DMS153 (cell line): ENCODE measurements around the gene FBXW5.

Experiments
- DNase-seq: peaks from one replicate; lab custom pipeline; 2025; lab: John Stamatoyannopoulos, UW

The FBXW5 gene

GRCh38 chr9:136949239-136949816, 4.8 kb upstream of the FBXW5 start:
- DNase-seq = no peak

GRCh38 chr9:136947955-136948510, 3.5 kb upstream of the FBXW5 start:
- DNase-seq = no peak

GRCh38 chr9:136947028-136947891, 2.7 kb upstream of the FBXW5 start:
- DNase-seq = no peak

DNA sequence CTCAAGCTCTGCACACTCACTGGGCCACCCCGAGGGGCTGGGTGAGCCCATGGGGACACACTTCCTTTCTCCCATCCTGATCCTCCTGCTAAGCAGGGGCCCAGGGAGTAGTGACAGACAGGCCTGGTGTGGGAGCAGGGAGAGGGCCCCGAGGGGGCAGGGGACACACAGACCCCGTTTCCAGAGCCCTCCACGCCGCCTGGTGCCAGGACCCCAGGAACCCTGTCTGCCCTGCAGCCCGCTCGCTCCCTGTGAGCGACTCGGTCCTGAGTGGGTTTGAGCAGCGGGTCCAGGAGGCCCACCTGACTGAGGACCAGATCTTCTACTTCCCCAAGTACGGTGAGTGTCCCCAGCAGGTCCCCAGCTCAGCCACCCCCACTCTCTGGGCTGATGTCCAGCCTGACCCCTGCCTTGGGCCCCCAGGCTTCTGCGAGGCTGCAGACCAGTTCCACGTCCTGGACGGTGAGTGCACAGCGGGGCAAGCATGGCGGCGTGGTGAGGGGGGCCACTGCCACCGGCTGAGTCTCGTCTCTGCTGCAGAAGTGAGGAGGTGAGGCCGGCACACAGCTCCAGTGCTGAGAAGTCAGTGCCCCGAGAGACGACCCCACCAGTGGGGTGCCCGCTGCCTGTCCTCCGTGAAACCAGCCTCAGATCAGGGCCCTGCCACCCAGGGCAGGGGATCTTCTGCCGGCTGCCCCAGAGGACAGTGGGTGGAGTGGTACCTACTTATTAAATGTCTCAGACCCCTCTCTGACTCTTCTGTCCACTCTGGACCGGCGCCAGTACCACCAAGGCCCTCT, 1.9 kb upstream of the FBXW5 start:
- no peak for DNase-seq

- DNase-seq = no peak
Measured at GRCh38 chr9:136945333-136946227, 1.0 kb upstream of the FBXW5 start.

- no peak for DNase-seq
Measured at GRCh38 chr9:136944212-136944518, 373 bp downstream of the FBXW5 start.

- DNase-seq = no peak
Measured at GRCh38 chr9:136943291-136944211, 987 bp downstream of the FBXW5 start.

GRCh38 chr9:136942881-136943230, 1.7 kb downstream of the FBXW5 start:
- DNase-seq = no peak

GRCh38 chr9:136942112-136942880, 2.2 kb downstream of the FBXW5 start:
- no peak for DNase-seq

- no peak for DNase-seq
Measured at GRCh38 chr9:136941231-136942111, 3.1 kb downstream of the FBXW5 start.

DNA sequence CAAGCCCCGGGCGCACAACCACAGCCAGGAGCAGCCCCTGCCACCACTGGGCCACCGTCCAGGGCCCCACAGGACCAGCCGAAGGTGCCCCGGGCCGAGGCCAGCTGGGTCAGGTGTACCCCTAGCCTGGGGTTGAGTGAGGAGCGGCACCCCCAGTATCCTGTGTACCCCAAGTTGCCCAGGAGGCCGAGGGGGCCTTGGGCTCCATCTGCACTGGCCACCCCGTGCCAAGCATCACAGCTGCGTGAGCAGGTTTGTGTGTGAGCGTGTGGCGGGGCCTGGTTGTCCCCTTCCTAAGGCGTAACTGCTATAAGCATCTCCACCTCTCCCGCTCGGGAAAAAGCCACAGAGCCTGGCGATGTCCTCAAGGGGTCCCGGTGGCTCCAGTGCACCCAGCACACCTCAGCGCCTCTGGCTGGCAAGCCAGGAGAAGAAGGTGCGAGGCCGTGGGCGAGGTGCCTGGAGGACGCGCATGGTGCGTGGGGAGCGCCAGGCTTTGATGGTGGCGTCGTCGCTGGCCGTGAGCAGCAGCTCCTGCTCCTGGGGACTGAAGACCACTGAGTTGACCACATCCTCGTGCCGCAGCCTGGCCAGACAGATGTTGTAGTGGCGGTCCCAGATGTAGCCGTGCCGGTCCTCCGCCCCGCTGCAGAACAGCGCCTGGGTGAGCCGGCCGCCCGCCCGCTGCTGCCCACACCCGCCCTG, 3.9 kb downstream of the FBXW5 start:
- DNase-seq = no peak

DNA sequence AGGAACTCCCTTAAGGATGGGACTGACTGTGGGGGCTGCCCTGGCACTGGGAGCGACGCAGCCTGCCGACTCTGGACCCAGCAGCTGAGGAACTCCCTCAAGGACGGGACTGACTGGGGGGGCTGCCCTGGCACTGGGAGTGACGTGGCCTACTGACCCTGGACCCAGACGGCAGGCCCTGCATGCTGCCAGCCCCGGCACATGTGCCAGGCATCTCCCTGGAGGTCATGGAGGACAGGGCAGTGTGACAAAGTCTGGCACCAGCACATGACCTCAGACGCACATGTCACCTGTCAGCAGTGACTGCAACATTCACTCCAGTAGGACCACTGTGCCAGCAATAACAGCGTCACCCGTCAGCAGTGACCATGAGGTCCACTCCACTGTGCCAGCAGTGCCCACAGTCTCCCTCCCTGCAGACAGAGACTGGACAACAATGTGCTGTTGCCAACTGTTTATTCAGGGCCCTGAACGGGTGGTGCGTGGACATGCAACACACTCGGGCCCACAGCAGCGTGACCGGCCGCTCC, 4.5 kb downstream of the FBXW5 start:
- DNase-seq = no peak

DNA sequence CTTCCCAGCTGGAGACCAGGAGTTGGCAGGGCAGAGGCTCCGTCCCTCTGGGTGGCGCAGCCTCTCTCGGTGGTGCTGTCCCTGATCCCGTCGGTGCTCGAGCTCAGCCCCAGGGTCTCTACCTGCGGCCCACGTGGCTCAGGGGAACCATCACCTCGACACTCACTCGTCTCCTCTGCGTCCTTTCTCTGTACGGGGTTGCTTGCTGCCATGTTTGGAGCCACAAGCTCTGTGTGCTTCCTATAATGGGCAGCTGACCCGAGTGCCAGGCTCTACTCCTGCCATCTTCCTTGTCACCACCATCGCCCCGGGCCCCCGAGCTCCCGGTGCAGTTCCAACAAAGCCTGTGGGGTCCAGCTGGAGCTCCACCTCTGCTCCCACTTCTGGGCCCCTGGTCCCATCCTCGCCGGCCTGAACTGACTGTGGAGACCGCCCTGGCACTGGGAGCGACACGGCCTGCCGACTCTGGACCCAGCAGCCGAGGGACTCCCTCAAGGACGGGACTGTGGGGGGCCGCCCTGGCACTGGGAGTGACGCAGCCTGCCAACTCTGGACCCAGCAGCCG, 5.0 kb downstream of the FBXW5 start:
- no peak for DNase-seq

GRCh38 chr9:136937186-136938001, 7.1 kb downstream of the FBXW5 start:
- DNase-seq = no peak

GRCh38 chr9:136936645-136937170, 7.8 kb downstream of the FBXW5 start:
- DNase-seq = no peak

GRCh38 chr9:136935651-136936050, 8.9 kb downstream of the FBXW5 start:
- no peak for DNase-seq
